ENCODE results near the gene SPTLC2. TPM values are rescaled to one million over a fixed set of nuclear protein-coding genes. Genes with fewer than 3 reads are reported as not detected.

The SPTLC2 gene
- total RNA-seq, 1 experiment from 2014 or later, result 44.7 TPM

- ATAC-seq (no peak), DNase-seq (ENCODE audit: low read depth, low spot score) (no peak)
- Histone ChIP-seq H3K27me3 (ENCODE audit: insufficient read depth, low read length) (no peaks in the 10 kb centered on the region), H3K4me2 (ENCODE audit: low read length) (no peak overlapping the region), H3K9ac (ENCODE audit: low read length) (no peak overlapping the region), H3K9me3 (ENCODE audit: control insufficient read depth in 1 of 2, insufficient read depth in 1 of 2, low read depth in 1 of 2, low read length in 2 of 2) (no peaks in the 10 kb centered on the region), H3K4me3 (replicated peaks in 1 of 2; ENCODE audit: low read depth in 1 of 2, low read length in 2 of 2) (no peak overlapping the region), H3K36me3 (ENCODE audit: control insufficient read depth in 1 of 2, insufficient read depth in 2 of 2, low read length in 2 of 2) (peaks cover 3 to 6% of the 10 kb centered on the region in 2 experiments; a peak in 2 of 4 replicates), H3K4me1 (ENCODE audit: control insufficient read depth in 1 of 2, insufficient read depth in 2 of 2, low read length in 2 of 2) (no peaks in the 10 kb centered on the region), H4K20me1 (ENCODE audit: insufficient read depth) (no peaks in the 10 kb centered on the region), H2AFZ (ENCODE audit: low read depth, low read length, poor library complexity, severe bottlenecking) (no peak overlapping the region), H3K27ac (ENCODE audit: low read depth, low read length) (no peak overlapping the region), H3K9me2 (ENCODE audit: insufficient read depth) (no peaks in the 10 kb centered on the region), H3K79me2 (ENCODE audit: insufficient read depth, low read length) (peaks cover 16% of the 10 kb centered on the region; the same call in 1 of the 2 replicates)
- ChIA-PET CTCF (no interaction called here), RAD21 (ENCODE audit: low non-redundant PET in 1 of 2, low total read pairs in 2 of 2, uncharacterized antibody in 2 of 2, unreplicated experiment in 2 of 2) (no interaction called here), POLR2A (no interaction called here)
- TF ChIP-seq MAX (IDR thresholded peaks at IDR 0.05) (no peak), EGR1 (IDR thresholded peaks at IDR 0.05; ENCODE audit: low read depth) (no peak), POLR2AphosphoS5 (IDR thresholded peaks at IDR 0.05; ENCODE audit: low read depth, low read length) (no peak), SP1 (IDR thresholded peaks at IDR 0.05; ENCODE audit: low read depth) (no peak), JUND (IDR thresholded peaks at IDR 0.05) (no peak), CBX3 (IDR thresholded peaks at IDR 0.05; ENCODE audit: low read depth) (no peak), SRF (IDR thresholded peaks at IDR 0.05; ENCODE audit: low read depth) (no peak), ZNF274 (IDR thresholded peaks at IDR 0.05; ENCODE audit: low read depth, low read length) (no peak), FOSL1 (IDR thresholded peaks at IDR 0.05; ENCODE audit: low read depth) (no peak), CTCF (IDR thresholded peaks at IDR 0.05 in 2 of 3, conservative IDR thresholded peaks at IDR 0.05 in 1 of 3; ENCODE audit: borderline replicate concordance in 1 of 3, insufficient read depth in 1 of 3, low read depth in 2 of 3, low read length in 2 of 3) (no peak), SIN3A (IDR thresholded peaks at IDR 0.05; ENCODE audit: low read depth) (no peak), EZH2phosphoT487 (IDR thresholded peaks at IDR 0.05; ENCODE audit: borderline replicate concordance) (no peak), EZH2 (IDR thresholded peaks at IDR 0.05) (no peak), REST (IDR thresholded peaks at IDR 0.05; ENCODE audit: low read depth) (no peak), ATF3 (IDR thresholded peaks at IDR 0.05) (no peak), POLR2A (IDR thresholded peaks at IDR 0.05; ENCODE audit: borderline replicate concordance, extremely low read depth, insufficient read depth, insufficient read length) (no peak), ELF1 (IDR thresholded peaks at IDR 0.05; ENCODE audit: borderline replicate concordance, low read depth) (no peak), TCF7L2 (IDR thresholded peaks at IDR 0.05; ENCODE audit: borderline replicate concordance, extremely low read depth, insufficient read depth, insufficient read length) (no peak), RAD21 (IDR thresholded peaks at IDR 0.05; ENCODE audit: low read depth) (no peak), ZFX (IDR thresholded peaks at IDR 0.05) (no peak)
- intact Hi-C loops (cut with micrococcal nuclease), result no loop called here
- no TSS peak for BruUV-seq (replicated peaks)
Measured at GRCh38 chr14:77570706-77571268, 45.6 kb downstream of the SPTLC2 start.
